H1 (cell line): ENCODE data around the gene DRP2.

Experiments used
- CTCF ChIP-seq, 3 experiments: IDR thresholded peaks; 1 replicate in 2 of 3; 2 replicates in 1 of 3; pipeline versions ENCODE4 v1.5.1 to v1.6.1; 2011; ENCODE audit warnings: low read length in 3 of 3, mild to moderate bottlenecking in 3 of 3, inconsistent platforms in 2 of 3, low read depth in 1 of 3, moderate library complexity in 1 of 3; ENCODE audit not compliant: insufficient read depth in 1 of 3; ENCODE audit errors: control extremely low read depth in 1 of 3
- EZH2 ChIP-seq: fragments of 200-600 bp; sonication (generic); IDR thresholded peaks from 2 replicates; pipeline ENCODE4 v1.7.1; 2012; ENCODE audit warnings: low read depth, mild to moderate bottlenecking, moderate library complexity, low read length, inconsistent platforms; ENCODE audit not compliant: severe bottlenecking
- HDAC2 ChIP-seq, 2 experiments: fragments of 300-600 bp in 1 of 2; sonication (generic) in 1 of 2; IDR thresholded peaks; 2 replicates each; pipeline ENCODE4 v1.6.1; 2011 to 2012; ENCODE audit warnings: low read depth in 2 of 2, low read length in 2 of 2, mild to moderate bottlenecking in 2 of 2, moderate library complexity in 2 of 2, borderline replicate concordance in 1 of 2, inconsistent platforms in 1 of 2
- JUND ChIP-seq: IDR thresholded peaks from 2 replicates; pipeline ENCODE4 v1.6.1; 2011; ENCODE audit warnings: mild to moderate bottlenecking, improper control_type of control experiment, low read length
- MAX ChIP-seq: IDR thresholded peaks from 2 replicates; pipeline ENCODE4 v1.6.1; 2012; ENCODE audit warnings: inconsistent platforms
- POLR2A ChIP-seq, 2 experiments: IDR thresholded peaks; 1 replicate in 1 of 2; 2 replicates in 1 of 2; pipeline ENCODE4 v1.6.1; 2011; ENCODE audit warnings: low read depth in 2 of 2, low read length in 2 of 2, mild to moderate bottlenecking in 2 of 2; ENCODE audit errors: control extremely low read depth in 1 of 2
- RAD21 ChIP-seq, 2 experiments: IDR thresholded peaks in 1 of 2; conservative IDR thresholded peaks in 1 of 2; 2 replicates each; pipeline ENCODE4 v1.6.1; 2011; ENCODE audit warnings: low read depth in 2 of 2, low read length in 2 of 2, improper control_type of control experiment in 1 of 2, inconsistent platforms in 1 of 2, mild to moderate bottlenecking in 1 of 2, moderate library complexity in 1 of 2
- USF2 ChIP-seq: IDR thresholded peaks from 2 replicates; pipeline ENCODE4 v1.6.1; 2011; ENCODE audit warnings: low read length, improper control_type of control experiment

- TF ChIP-seq JUND (no peak), RAD21 (IDR thresholded peaks at IDR 0.05 in 1 of 2, conservative IDR thresholded peaks at IDR 0.05 in 1 of 2; ENCODE audit: low read depth in 2 of 2, low read length in 2 of 2) (no peak), MAX (no peak), USF2 (no peak), EZH2 (no peak), CTCF (IDR thresholded peaks at IDR 0.05; ENCODE audit: control extremely low read depth in 1 of 3, insufficient read depth in 1 of 3, low read depth in 1 of 3, low read length in 3 of 3) (no peak), POLR2A (IDR thresholded peaks at IDR 0.05; ENCODE audit: control extremely low read depth in 1 of 2, low read depth in 2 of 2, low read length in 2 of 2) (no peak), HDAC2 (IDR thresholded peaks at IDR 0.05; ENCODE audit: borderline replicate concordance in 1 of 2, low read depth in 2 of 2, low read length in 2 of 2) (no peak)
Measured at GRCh38 chrX:101171883-101172400, 47.6 kb upstream of the DRP2 start.
